A673 (cell line): ENCODE measurements around the gene ANKRD9. TPM values are rescaled to one million over a fixed set of nuclear protein-coding genes. Genes with fewer than 3 reads are reported as not detected.
A peak's percentile ranks its signal among the peaks of the same experiment; 100 is the strongest.

Source experiments
- BruUV-seq: library from RNA; stranded (reverse); fragments of 400-500 nt; replicated peaks from 2 replicates; lab custom pipeline; 2021; lab: Mats Ljungman, UMichigan
- CTCF ChIA-PET: fragments of 300-600 bp; sonication (Branson Sonifier 250); formaldehyde crosslinking; loops from one replicate; lab custom pipeline; 2022; ENCODE audit warnings: antibody characterized with exemption; lab: Charles Lee
- POLR2A ChIA-PET: fragments of 300-600 bp; sonication (Branson Sonifier 250); formaldehyde crosslinking; loops from one replicate; lab custom pipeline; 2022; ENCODE audit warnings: antibody characterized with exemption; ENCODE audit not compliant: low non-redundant PET; lab: Charles Lee
- DNase-seq: peaks from one replicate; pipeline ENCODE4 v3.0.0-alpha.2; 2015; ENCODE audit warnings: low spot score
- H3K27ac ChIP-seq: fragments of 200-600 bp; sonication (generic); 2 replicates; pipeline ENCODE4 v1.5.1; 2016; ENCODE audit warnings: mixed run types, low read depth, mild to moderate bottlenecking, mixed read lengths, antibody characterized with exemption, low read length; ENCODE audit not compliant: poor library complexity, severe bottlenecking
- H3K27me3 ChIP-seq: fragments of 200-600 bp; sonication (generic); replicated peaks from 2 replicates; pipeline ENCODE4 v1.6.1; 2017; ENCODE audit warnings: mixed run types, low read depth, mild to moderate bottlenecking, mixed read lengths, antibody characterized with exemption, low read length; ENCODE audit not compliant: insufficient read depth, poor library complexity
- H3K36me3 ChIP-seq: fragments of 200-600 bp; sonication (generic); 2 replicates; pipeline ENCODE4 v1.6.1; 2016; ENCODE audit warnings: mixed run types, mild to moderate bottlenecking, mixed read lengths, antibody characterized with exemption, low read length; ENCODE audit not compliant: insufficient read depth, poor library complexity, severe bottlenecking
- H3K4me1 ChIP-seq: fragments of 200-600 bp; sonication (generic); 2 replicates; pipeline ENCODE4 v1.6.1; 2017; ENCODE audit warnings: mixed run types, mild to moderate bottlenecking, mixed read lengths, antibody characterized with exemption, low read length; ENCODE audit not compliant: insufficient read depth, poor library complexity, severe bottlenecking
- H3K4me3 ChIP-seq: fragments of 200-600 bp; sonication (generic); 2 replicates; pipeline ENCODE4 v1.5.1; 2016; ENCODE audit warnings: low read depth, mixed run types, mild to moderate bottlenecking, mixed read lengths, low read length; ENCODE audit not compliant: poor library complexity, severe bottlenecking
- H3K9me3 ChIP-seq: fragments of 200-600 bp; sonication (generic); 2 replicates; pipeline ENCODE4 v1.6.1; 2016; ENCODE audit warnings: mixed run types, low read depth, mild to moderate bottlenecking, mixed read lengths, antibody characterized with exemption, low read length; ENCODE audit not compliant: poor library complexity, severe bottlenecking
- CTCF ChIP-seq: fragments of 300-800, 200-600 bp; sonication (generic); conservative IDR thresholded peaks from 2 replicates; pipeline ENCODE4 v1.5.1; 2017; ENCODE audit warnings: low read depth, mild to moderate bottlenecking, antibody characterized with exemption, low read length, moderate library complexity, mixed read lengths
- EZH2 ChIP-seq: fragments of 200-600 bp; sonication (generic); IDR thresholded peaks from 2 replicates; pipeline ENCODE4 v1.6.1; 2017; ENCODE audit warnings: borderline replicate concordance, low read depth, mild to moderate bottlenecking, mixed read lengths, antibody characterized with exemption, low read length; ENCODE audit not compliant: poor library complexity, severe bottlenecking
- intact Hi-C: fragments of 100-400 bp; cut with micrococcal nuclease; formaldehyde crosslinking; loops from one replicate; pipeline ENCODE4 v1.10.0; 2022; ENCODE audit not compliant: unreplicated experiment
- total RNA-seq: library from RNA; stranded (reverse); gene quantifications from 2 replicates; pipeline ENCODE4 v1.2.3, GENCODE V29; 2021

The ANKRD9 gene
- total RNA-seq, 1 experiment from 2014 or later: 28.0 TPM

DNA sequence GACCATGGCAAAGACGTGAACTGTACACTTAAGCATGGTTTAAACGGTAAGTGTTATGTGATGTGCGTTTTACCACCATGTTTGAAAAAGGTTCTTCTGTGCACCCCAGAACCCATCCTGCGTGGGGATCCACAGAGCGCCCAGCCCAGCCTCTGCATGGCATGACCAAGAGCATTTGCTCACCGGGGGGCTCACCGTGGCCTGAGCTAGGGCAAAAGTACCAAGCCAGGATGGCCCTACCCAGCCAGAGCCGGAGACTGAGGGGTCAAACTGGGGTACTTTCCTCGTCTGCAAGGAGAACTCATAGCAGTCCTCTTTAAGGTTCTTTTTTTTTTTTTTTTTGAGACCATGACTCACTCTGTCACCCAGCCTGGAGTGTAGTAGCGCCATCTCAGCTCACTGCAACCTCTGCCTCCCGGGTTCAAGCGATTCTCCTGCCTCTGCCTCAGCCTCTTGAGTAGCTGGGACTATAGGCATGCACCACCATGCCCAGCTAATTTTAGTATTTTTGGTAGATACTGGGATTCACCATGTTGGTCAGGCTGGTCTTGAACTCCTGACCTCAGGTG, 16.4 kb upstream of the ANKRD9 start:
- Histone ChIP-seq H3K4me1 (peaks cover 42% of the 10 kb centered on the region), H3K36me3 (no peaks in the 10 kb centered on the region), H3K27ac (peak overlapping the region; percentile 91), H3K4me3 (peak overlapping the region; percentile 53), H3K9me3 (no peaks in the 10 kb centered on the region), H3K27me3 (no peaks in the 10 kb centered on the region)
- TF ChIP-seq EZH2 (no peak), CTCF (no peak)
- BruUV-seq: no TSS peak
- DNase-seq: no peak
- POLR2A ChIA-PET: no interaction called here
- CTCF ChIA-PET: interaction anchor here (0.6 to 2.7 kb wide), 5 partner anchors 14 to 271 kb away, joined by 3 to 15 read pairs (median 11); no protein-coding TSS in a partner anchor
- intact Hi-C loops: loop anchor here (2.0 to 10.0 kb wide), 3 partner anchors 67 to 389 kb away; partner anchors contain the start of gene RCOR1

- TSS peak; percentile 95 for BruUV-seq
- intact Hi-C loops: loop anchor here (2.0 to 10.0 kb wide), 3 partner anchors 67 to 389 kb away; partner anchors contain the start of gene RCOR1
- CTCF ChIA-PET: interaction anchor here (0.6 to 2.7 kb wide), 7 partner anchors 15 to 902 kb away, joined by 3 to 15 read pairs (median 5); no protein-coding TSS in a partner anchor
- Histone ChIP-seq H3K9me3 (no peaks in the 10 kb centered on the region), H3K27me3 (no peaks in the 10 kb centered on the region), H3K4me3 (peak overlapping the region; percentile 53), H3K4me1 (peaks cover 35% of the 10 kb centered on the region), H3K27ac (peak overlapping the region; percentile 91), H3K36me3 (no peaks in the 10 kb centered on the region)
- peak; percentile 93 for DNase-seq
- TF ChIP-seq CTCF: no peak
- no peak for TF ChIP-seq EZH2
- POLR2A ChIA-PET: no interaction called here
Measured at GRCh38 chr14:102525219-102525928, 15.8 kb upstream of the ANKRD9 start.

DNA sequence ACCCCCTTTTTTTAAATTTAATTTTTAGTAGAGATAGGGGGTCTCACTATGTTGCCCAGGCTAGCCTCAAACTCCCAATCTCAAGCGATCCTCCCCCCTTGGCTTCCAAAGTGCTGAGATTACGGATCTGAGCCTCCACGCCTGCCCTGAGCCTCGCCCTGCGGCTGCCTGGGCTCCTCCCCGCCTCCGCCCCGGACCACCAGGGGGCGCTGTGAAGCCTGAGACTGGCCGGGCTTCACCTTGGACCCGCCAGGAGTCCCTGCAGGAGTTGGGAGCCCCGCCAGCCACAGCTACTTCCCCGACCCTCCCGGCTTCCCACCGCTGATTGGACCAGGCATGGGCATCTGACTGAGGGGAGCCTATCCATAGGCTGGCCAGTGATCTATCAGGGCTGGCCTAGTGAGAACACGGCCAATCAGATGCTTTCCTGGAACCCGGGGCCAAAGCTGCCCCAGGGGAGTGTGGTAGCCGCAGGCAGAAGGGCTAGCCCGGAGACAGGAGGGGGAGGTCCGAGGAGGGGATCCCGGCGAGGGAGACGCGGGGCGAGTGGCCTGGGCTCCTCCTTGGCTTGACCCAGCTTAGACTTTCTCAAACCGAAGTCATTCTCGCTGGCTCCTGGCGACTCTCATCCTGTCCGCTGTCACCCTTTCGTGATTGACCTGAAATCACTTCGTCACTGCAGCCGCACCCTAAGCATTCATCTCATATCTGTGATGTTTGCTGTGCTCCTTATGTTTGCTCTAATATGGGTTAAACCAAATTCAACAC, 15.1 kb upstream of the ANKRD9 start:
- Histone ChIP-seq H3K27me3 (no peaks in the 10 kb centered on the region), H3K36me3 (no peaks in the 10 kb centered on the region), H3K9me3 (no peaks in the 10 kb centered on the region), H3K27ac (peak overlapping the region; percentile 91), H3K4me3 (peak overlapping the region; percentile 53), H3K4me1 (peaks cover 34% of the 10 kb centered on the region)
- no peak for TF ChIP-seq EZH2
- peak; percentile 99 for TF ChIP-seq CTCF
- BruUV-seq: TSS peak; percentile 76
- ChIA-PET POLR2A (interaction anchor here (0.6 kb wide), 1 partner anchor 56 kb away, joined by 3 read pairs; no protein-coding TSS in a partner anchor), CTCF (interaction anchor here (0.6 to 2.7 kb wide), 8 partner anchors 15 to 903 kb away, joined by 3 to 15 read pairs (median 5); no protein-coding TSS in a partner anchor)
- DNase-seq: peak; percentile 100
- intact Hi-C loops: loop anchor here (2.0 to 10.0 kb wide), 4 partner anchors 68 to 390 kb away; partner anchors contain the start of genes RCOR1 and TRAF3
